Activated T-cell treated with anti-CD3 and anti-CD28 coated beads, Interleukin-2, amount 50 U/mL, for 24 hours (primary cell): ENCODE data around the gene IPP.
A peak's percentile ranks its signal among the peaks of the same experiment; 100 is the strongest.

Experiments
- DNase-seq: peaks from one replicate; pipeline ENCODE4 v3.0.0-alpha.2; 2020
- H3K27ac Mint-ChIP-seq: 2 replicates; pipeline ENCODE4 v1.8.0; 2020; ENCODE audit warnings: mild to moderate bottlenecking, mixed read lengths
- H3K27me3 Mint-ChIP-seq: 2 replicates; pipeline ENCODE4 v1.8.0; 2020; ENCODE audit warnings: mixed read lengths
- H3K36me3 Mint-ChIP-seq: 2 replicates; pipeline ENCODE4 v1.8.0; 2020; ENCODE audit warnings: low read depth, mixed read lengths
- H3K4me1 Mint-ChIP-seq: 2 replicates; pipeline ENCODE4 v1.8.0; 2020; ENCODE audit warnings: low read depth, mixed read lengths
- H3K4me3 Mint-ChIP-seq: 2 replicates; pipeline ENCODE4 v1.8.0; 2020; ENCODE audit warnings: mild to moderate bottlenecking, moderate library complexity, mixed read lengths
- H3K9me3 Mint-ChIP-seq: 2 replicates; pipeline ENCODE4 v1.8.0; 2020; ENCODE audit warnings: mixed read lengths

IPP gene

GRCh38 chr1:45656573-45657226, 93.8 kb downstream of the IPP start:
- Mint-ChIP-seq H3K4me1 (peaks cover 23% of the 10 kb centered on the region), H3K27ac (no peak overlapping the region), H3K27me3 (no peaks in the 10 kb centered on the region), H3K36me3 (peaks cover 89% of the 10 kb centered on the region), H3K4me3 (no peak overlapping the region), H3K9me3 (no peaks in the 10 kb centered on the region)
- no peak for DNase-seq

GRCh38 chr1:45654540-45655280, 95.7 kb downstream of the IPP start:
- no peak overlapping the region for H3K4me3 Mint-ChIP-seq
- DNase-seq, result no peak
- peaks cover 92% of the 10 kb centered on the region for H3K36me3 Mint-ChIP-seq
- no peaks in the 10 kb centered on the region for H3K9me3 Mint-ChIP-seq
- peak overlapping the region; percentile 80 for H3K27ac Mint-ChIP-seq
- no peaks in the 10 kb centered on the region for H3K27me3 Mint-ChIP-seq
- H3K4me1 Mint-ChIP-seq, result peaks cover 25% of the 10 kb centered on the region
